ENCODE results near the gene TTC7B.

Gene TTC7B

DNA sequence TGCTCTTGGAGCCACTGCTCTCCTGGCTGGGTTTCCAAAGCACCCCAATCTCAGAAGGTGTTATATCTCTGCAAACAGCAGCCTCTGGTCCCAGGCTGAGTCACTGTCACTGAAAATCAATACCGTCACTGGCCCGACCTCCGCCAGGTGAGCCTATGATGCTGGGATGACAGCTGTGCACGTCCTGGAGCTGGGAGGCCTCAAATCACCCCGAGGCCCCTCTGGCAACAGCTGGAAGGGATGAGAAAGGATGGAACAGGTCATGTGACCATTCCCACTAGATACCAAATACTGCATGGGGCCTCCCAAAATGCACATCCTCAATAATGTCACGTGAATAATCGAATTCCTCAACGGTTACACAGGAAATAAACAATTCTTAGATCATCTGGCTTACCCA, 190.8 kb downstream of the TTC7B start:
- DNase-seq (ENCODE audit: extremely low read depth in 1 of 2, low read depth in 1 of 2): no peak

DNA sequence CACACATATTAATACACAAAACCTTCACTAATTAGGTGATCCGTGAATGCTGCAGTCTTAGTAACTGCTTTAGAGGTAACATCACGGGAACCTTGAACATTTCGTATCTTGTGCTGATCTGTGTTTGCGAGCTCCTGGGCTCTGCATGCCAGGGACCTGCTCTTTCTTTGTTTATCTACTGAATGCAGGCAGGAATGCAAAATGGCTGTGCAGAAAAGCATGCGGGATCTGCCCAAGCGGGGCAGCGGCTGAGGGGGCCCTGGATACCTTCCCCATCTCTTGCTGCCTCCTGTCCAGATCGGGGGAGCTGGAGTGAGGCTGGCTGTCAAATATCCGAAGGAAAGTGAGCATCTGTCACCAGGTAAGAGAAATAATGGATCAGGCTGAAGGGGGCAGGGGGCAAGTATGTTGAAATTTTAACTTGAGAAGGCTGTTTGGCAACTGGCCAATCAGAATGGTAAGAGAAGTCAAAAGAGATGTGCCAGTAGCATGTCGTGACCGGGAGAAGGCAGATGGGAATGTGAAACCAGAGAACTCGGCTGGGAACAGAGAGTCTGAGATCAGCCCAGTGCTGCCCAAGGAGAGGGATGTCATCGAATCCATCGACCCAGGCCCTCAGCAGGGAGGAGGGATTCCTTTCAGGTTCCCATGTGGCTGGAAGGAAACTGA, 191.4 kb downstream of the TTC7B start:
- DNase-seq (ENCODE audit: extremely low read depth in 1 of 2, low read depth in 1 of 2): no peak

GRCh38 chr14:90624227-90624626, 192.0 kb downstream of the TTC7B start:
- DNase-seq (ENCODE audit: extremely low read depth in 1 of 2, low read depth in 1 of 2): no peak

GRCh38 chr14:90621201-90621600, 195.0 kb downstream of the TTC7B start:
- DNase-seq (ENCODE audit: extremely low read depth in 1 of 2, low read depth in 1 of 2): no peak

DNA sequence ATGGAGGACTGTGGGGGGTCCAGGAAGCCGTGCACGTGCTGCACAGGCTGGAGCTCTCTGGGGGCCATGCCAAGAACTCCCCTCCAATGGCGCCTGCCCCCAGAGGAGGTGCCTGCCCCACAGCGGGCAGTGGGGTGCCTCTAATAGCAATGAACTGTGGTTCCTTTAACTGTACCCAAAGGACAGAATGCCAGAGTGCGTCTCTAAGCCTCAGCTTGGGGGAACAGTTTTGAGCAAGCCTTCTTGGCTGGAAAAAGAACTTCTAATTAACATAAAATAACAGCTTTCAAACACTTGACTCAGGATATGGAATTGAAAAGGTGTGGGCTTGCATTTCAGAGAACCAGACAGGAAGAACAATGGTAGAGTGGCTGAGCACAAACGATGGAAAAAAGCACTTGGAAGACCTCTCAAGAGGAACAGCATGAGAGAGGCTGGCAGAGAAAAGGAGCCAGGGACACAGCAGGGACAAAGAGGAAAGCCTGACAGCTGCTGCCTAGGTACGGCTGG, 195.6 kb downstream of the TTC7B start:
- DNase-seq (ENCODE audit: extremely low read depth in 1 of 2, low read depth in 1 of 2): no peak

DNA sequence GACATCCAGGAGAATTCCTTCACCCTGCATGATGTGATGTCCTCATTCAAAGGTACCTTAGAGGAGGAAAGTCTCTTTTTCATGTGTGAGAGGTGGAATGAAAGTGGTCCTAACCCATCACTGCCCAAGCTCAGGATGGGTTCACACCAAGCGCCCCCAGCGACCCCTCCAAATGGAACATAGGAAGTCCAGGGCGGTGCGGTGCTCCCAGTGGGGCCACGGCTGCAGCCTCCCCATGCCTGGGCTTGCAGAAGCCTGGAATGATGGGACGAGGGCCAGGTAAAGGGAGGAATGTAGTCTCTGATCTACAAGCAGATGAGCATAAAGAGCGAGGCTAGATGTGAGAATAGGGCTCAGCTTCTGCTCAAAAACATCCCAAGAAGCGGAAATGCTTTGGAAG, 196.3 kb downstream of the TTC7B start:
- DNase-seq (ENCODE audit: extremely low read depth in 1 of 2, low read depth in 1 of 2): no peak

GRCh38 chr14:90617961-90618360, 198.3 kb downstream of the TTC7B start:
- DNase-seq (ENCODE audit: extremely low read depth in 1 of 2, low read depth in 1 of 2): no peak

DNA sequence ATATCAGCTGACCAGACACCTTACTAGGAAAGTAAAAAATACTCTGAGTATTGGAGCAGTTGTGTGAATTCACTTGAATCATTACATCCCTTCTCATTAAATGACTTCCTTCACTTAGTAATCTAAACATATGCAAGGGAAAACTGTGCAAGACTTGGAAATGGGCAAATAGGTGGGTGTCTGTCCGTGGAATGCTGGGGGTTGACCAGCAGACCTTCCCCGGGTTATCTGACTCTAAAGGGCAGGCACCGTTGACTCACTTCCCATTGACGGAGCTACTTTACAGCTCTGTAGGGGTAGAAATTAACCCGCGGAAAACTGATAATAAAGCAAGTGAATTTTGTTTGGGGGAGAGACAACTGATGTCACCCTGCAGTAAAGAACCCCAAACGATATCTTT, 199.3 kb downstream of the TTC7B start:
- no peak for DNase-seq (ENCODE audit: extremely low read depth in 1 of 2, low read depth in 1 of 2)

DNA sequence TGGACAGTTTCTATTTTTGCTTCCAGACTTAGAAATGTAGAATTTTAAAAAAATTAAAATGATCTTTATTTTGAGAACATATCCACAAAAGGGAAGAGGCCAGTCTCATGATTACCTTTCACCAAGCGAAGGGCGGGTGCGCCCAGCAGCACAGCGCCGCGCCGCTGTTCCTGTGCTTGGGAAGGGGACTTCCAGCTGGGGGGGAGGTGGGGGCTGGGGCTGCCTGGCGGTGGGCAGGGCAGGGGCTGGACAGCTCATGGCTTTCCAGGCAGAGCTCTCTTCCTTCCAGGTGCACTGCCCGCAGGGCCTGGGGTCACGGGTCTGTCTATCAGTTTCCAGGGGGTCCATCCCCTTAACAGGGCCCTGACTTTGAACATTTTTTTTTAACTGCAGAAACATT, 199.9 kb downstream of the TTC7B start:
- no peak for DNase-seq (ENCODE audit: extremely low read depth in 1 of 2, low read depth in 1 of 2)

GRCh38 chr14:90615517-90616060, 200.6 kb downstream of the TTC7B start:
- DNase-seq (ENCODE audit: extremely low read depth in 1 of 2, low read depth in 1 of 2): no peak

DNA sequence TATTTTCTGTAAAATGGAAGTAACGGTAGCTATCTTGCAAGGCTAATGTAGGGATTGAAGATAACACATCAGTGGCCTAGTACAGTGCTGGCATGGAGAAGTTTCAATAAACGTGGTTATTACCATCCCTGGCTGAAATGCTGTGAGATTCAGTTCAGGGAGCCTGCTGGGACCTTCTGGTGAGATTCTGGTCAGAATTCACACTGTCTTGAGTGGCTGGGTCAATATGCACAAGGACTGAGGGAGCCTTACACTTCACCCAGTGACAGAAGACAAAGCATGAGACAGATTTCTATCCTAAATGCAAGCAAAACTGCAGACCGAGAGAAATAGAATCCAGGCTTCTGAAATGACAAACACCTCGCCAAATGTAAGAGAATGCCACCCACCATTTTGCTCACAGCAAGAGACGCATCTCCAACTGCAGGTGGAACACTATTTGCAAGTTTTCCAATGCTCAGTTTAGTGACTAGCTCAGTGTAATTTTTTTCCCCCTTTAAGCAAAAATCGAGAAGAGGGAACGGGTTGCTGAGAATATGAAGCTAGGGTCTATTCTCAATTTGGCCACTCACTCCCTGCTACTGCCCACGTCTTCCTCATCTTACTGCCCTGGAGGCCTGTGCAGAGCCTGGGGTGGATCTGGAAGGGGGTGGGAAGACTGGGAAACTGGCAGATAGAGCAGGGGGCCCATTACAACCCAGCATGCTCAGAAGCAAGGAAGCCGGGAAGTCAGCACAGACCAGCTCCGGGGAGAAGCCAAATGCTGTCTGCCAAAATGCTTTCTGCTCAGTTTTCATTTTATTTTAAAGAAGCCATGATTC, 201.3 kb downstream of the TTC7B start:
- no peak for DNase-seq (ENCODE audit: extremely low read depth in 1 of 2, low read depth in 1 of 2)

GRCh38 chr14:90613997-90614396, 202.2 kb downstream of the TTC7B start:
- DNase-seq (ENCODE audit: extremely low read depth in 1 of 2, low read depth in 1 of 2): no peak

DNA sequence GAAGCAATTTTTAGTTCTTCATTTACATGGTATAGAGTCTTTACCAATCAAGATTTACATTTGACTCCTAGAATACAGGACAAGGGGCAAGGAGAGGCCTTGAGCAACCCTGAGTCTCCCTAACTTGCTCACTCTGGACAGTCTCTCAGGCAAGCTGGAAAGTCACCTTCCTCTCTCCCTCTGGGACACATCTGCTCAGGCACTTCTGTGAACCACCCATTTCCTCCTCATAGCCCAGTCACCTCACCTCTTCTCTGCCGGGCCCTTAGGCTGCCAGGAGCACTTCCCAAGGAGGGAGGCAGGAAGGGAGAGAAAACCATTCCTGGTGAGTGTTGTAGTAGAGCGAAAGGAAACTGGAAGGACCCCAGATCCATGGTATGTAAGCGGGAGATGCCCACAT, 202.8 kb downstream of the TTC7B start:
- DNase-seq (ENCODE audit: extremely low read depth in 1 of 2, low read depth in 1 of 2): no peak

- no peak for DNase-seq (ENCODE audit: extremely low read depth in 1 of 2, low read depth in 1 of 2)
Observed at GRCh38 chr14:90612801-90613200, 203.4 kb downstream of the TTC7B start.

DNA sequence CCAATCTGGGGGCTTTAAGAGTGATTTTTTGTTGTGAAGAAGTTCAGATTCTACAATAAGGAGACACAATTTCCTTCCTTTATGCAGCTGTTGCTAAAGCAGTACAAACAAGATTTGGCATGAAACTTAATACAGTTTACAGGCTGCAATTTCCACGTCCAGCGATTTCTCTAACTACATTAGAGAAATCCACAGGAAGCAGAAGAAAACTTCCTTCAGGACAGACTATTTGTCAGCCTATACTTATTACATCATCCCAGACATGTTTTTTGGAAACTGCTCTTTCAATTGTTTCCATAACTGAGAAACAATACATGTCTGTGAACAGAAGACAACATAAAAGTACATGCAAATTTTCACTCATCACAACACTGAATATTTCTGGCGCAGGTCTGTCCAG, 204.3 kb downstream of the TTC7B start:
- no peak for DNase-seq (ENCODE audit: extremely low read depth in 1 of 2, low read depth in 1 of 2)

DNA sequence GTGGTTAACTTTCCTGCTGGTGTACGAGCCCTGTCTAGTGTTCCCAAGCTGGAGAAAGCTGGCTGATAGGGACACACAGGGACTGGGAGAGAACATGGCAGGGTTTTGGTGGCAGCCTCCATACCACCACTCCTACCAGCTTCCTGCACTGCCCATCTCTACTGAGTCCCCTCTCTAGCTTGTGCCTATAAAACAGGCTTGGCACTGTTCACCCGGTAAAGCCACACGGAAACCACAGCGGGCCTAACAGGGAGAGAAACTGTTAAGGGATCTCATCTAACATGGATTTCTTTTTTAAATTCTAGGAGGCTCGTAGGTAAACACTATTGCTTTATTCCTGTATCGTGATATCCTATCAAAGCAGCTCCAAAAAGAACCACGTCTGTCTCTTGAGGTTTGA, 204.7 kb downstream of the TTC7B start:
- DNase-seq (ENCODE audit: extremely low read depth in 1 of 2, low read depth in 1 of 2): no peak

DNA sequence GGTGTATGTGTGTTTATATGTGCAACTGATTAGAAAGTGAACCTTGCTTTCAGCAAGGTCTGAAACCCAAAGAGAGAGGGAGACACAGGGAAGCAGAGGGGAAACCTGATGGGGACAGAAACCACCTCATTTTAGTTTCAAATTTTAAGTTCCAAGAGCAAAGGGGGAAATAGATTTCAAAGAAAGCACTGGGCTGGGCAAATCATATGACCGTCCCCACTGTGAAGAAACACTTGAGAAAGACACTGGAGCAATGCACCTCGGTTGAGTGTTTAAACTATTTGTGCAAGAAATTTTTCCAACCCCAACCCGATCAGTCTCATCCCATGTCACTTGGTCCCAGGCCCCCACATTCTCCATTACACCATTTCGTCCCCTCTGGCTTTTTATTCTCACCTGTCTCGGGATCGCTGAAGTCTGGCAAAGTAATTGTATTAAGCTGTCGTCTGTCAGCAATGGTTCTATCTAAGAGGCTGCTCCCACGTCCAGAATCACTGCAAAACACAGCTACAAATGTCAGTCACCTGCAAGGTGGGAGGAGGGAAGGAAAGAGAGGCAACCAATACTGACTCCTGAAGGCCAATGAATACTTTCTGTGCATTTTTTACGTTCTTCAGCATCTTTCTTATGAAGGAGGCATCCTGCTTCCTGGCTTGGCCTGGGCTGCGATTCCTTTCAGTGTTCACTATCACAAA, 205.7 kb downstream of the TTC7B start:
- no peak for DNase-seq (ENCODE audit: extremely low read depth in 1 of 2, low read depth in 1 of 2)

DNA sequence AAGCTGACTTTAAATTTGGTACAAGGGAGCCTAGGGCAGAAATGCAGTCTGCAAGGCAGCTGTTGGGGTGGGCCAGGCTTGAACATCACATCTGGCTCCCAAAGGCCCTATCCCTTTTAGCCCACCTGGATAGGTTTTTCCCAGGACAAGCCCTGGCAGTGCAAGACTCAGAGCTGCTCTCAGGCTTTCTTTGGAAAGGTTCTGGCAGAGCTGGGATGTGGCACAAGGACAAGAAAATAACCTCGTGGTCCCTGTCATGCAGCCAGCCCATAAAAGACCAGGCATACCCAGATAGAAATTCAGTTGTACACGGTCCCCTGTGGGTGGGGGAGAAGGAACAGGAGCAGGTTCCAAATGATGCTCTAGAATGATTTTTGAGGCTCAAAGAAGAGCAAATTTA, 206.9 kb downstream of the TTC7B start:
- DNase-seq (ENCODE audit: extremely low read depth in 1 of 2, low read depth in 1 of 2): no peak

DNA sequence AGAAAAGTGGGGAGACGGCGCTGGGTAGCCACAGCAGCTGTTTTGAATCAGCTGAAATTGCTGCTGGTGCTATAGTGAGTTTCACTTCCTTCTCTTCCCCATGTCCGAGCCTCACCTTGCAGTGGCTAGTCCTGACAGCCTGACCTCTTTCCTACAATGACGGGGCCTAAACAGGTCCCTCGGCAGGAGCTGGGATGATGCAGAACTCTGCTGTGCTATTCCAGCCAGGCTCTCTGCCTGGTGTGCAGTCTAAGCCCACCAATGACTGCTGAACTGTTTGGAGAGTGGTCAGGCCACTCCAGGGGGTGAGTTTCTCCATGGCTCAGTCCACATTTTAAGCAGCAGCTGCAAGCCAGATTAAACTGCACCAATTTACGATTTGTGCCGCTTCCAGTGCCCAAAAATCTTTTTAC, 207.3 kb downstream of the TTC7B start:
- no peak for DNase-seq (ENCODE audit: extremely low read depth in 1 of 2, low read depth in 1 of 2)

DNA sequence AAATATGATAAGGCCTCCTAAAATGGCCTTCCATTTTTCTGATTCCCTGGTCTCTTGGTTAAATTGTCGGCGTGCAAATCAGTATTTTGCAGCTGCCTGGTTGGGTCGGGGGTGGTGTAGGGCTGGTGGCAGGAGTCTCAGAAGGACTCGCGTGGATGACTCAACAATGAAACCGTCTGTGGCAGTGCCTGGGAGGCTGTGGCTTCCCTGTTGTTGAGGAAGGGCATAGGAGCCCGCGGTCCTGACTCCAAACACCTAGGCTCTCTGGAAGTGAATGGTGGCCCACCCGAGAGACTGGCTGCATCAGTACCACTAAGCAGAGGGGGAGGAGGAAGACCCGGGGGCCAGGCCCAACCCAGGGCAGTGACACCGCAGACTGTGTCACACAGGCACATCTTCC, 207.9 kb downstream of the TTC7B start:
- no peak for DNase-seq (ENCODE audit: extremely low read depth in 1 of 2, low read depth in 1 of 2)

GRCh38 chr14:90607141-90607540, 209.1 kb downstream of the TTC7B start:
- DNase-seq (ENCODE audit: extremely low read depth in 1 of 2, low read depth in 1 of 2): no peak

Data from stimulated activated CD8-positive, alpha-beta memory T cell treated with anti-CD3 and anti-CD28 coated beads, Interleukin-7, amount 100 ng/mL, for 48 hours (primary cell).